Uterus (tissue), 2 donors: ENCODE measurements around the gene CRIM1.

Experiments used
- POLR2A ChIP-seq, 2 donors: fragments of 450-650 bp; IDR thresholded peaks; one replicate each; pipeline ENCODE4 v1.6.1; 2016; ENCODE audit warnings: antibody characterized with exemption in 2 of 2, mild to moderate bottlenecking in 1 of 2, moderate library complexity in 1 of 2
- TF ChIP-seq, protein P1 (sequence below), 4 experiments: fragments of 200-600 bp in 2 of 4; fragments of 450-650 bp in 2 of 4; sonication (generic) in 2 of 4; IDR thresholded peaks; one replicate each; pipeline ENCODE4 v1.5.1; 2016 to 2019; ENCODE audit warnings: antibody characterized with exemption in 4 of 4, mild to moderate bottlenecking in 2 of 4, moderate library complexity in 1 of 4

DNA sequence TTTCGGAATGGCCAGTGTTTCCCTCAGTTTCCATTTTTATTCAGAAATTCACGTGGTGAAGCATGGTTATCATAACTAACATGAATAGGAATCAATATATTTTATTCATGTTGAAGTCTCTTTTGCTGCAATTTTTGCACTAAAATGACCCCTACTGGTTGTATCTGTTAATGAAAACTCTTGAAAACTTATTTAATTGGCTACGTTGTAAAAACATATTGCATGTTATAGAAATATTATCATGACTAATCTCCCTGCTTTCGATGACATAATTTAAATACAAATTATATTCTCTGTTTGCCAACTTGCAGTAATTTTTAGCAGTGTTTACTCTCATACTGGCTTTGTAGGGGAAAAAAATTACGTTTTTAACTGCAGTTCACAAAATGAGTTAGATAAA is 3.5 kb downstream of the CRIM1 start:
- TF ChIP-seq, protein P1, sequence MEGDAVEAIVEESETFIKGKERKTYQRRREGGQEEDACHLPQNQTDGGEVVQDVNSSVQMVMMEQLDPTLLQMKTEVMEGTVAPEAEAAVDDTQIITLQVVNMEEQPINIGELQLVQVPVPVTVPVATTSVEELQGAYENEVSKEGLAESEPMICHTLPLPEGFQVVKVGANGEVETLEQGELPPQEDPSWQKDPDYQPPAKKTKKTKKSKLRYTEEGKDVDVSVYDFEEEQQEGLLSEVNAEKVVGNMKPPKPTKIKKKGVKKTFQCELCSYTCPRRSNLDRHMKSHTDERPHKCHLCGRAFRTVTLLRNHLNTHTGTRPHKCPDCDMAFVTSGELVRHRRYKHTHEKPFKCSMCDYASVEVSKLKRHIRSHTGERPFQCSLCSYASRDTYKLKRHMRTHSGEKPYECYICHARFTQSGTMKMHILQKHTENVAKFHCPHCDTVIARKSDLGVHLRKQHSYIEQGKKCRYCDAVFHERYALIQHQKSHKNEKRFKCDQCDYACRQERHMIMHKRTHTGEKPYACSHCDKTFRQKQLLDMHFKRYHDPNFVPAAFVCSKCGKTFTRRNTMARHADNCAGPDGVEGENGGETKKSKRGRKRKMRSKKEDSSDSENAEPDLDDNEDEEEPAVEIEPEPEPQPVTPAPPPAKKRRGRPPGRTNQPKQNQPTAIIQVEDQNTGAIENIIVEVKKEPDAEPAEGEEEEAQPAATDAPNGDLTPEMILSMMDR (IDR thresholded peaks at IDR 0.05): peak in 2 of 4 experiments; percentile 22 to 34
- TF ChIP-seq POLR2A (IDR thresholded peaks at IDR 0.05): no peak
